ENCODE data around the gene NTRK1. TPM values are rescaled to one million over a fixed set of nuclear protein-coding genes. Genes with fewer than 3 reads are reported as not detected.

Gene NTRK1
- total RNA-seq, 4 donors from 2014 or later: 0.09 to 0.57 TPM; not detected in 2

- TF ChIP-seq POLR2A (IDR thresholded peaks at IDR 0.05): peak in 1 of 4 donors; percentile 14
- TF ChIP-seq CTCF (IDR thresholded peaks at IDR 0.05): peak; percentile 42 to 70 (median 64)
- Histone ChIP-seq H3K36me3 (no peaks in the 10 kb centered on the region), H3K4me1 (peaks cover 12 to 45% (median 21%) of the 10 kb centered on the region in 3 donors), H3K9me3 (no peaks in the 10 kb centered on the region), H3K27ac (peak overlapping the region; percentile 16 to 81 (median 38)), H3K27me3 (peaks cover 0 to 13% (median 0%) of the 10 kb centered on the region in 4 donors), H3K4me3 (peak overlapping the region; percentile 36 to 66 (median 51))
- 45 to 58% methylated on average over 4 to 5 of the region's 60 CpGs for WGBS, 2 donors
- intact Hi-C loops (cut with DNase I): no loop called here
- DNase-seq: no peak
Measured at GRCh38 chr1:156813750-156814570, 46.7 kb upstream of the NTRK1 start.

- intact Hi-C loops (cut with DNase I): no loop called here
- H3K4me1 ChIP-seq: peaks cover 12 to 45% (median 21%) of the 10 kb centered on the region in 3 donors
- H3K36me3 ChIP-seq: no peaks in the 10 kb centered on the region
- H3K4me3 ChIP-seq: peak overlapping the region in 2 of 4 donors; percentile 52 to 66
- H3K27ac ChIP-seq: peak overlapping the region; percentile 55 to 81 (median 73)
- H3K9me3 ChIP-seq: no peaks in the 10 kb centered on the region
- WGBS, 2 donors: 36 to 43% methylated on average over 2 to 3 of the region's 7 CpGs
- TF ChIP-seq CTCF (IDR thresholded peaks at IDR 0.05) (no peak), POLR2A (IDR thresholded peaks at IDR 0.05) (no peak)
- H3K27me3 ChIP-seq: peaks cover 0 to 13% (median 0%) of the 10 kb centered on the region in 4 donors
- DNase-seq: no peak
Measured at GRCh38 chr1:156814571-156815260, 45.9 kb upstream of the NTRK1 start.

GRCh38 chr1:156815307-156815826 is 45.3 kb upstream of the NTRK1 start:
- Histone ChIP-seq H3K27me3 (peaks cover 0 to 13% (median 0%) of the 10 kb centered on the region in 4 donors), H3K36me3 (no peaks in the 10 kb centered on the region), H3K4me1 (peaks cover 12 to 45% (median 21%) of the 10 kb centered on the region in 3 donors), H3K4me3 (peak overlapping the region in 3 of 4 donors; percentile 18 to 38 (median 32)), H3K27ac (peak overlapping the region; percentile 55 to 81 (median 73)), H3K9me3 (no peaks in the 10 kb centered on the region)
- intact Hi-C loops (cut with DNase I): no loop called here
- WGBS, 2 donors: 60 to 64% methylated on average over 4 of the region's 5 CpGs
- DNase-seq: no peak
- TF ChIP-seq POLR2A (IDR thresholded peaks at IDR 0.05) (no peak), CTCF (IDR thresholded peaks at IDR 0.05) (peak in 1 of 6 experiments; percentile 5)

- WGBS, 2 donors: 62 to 65% methylated on average over 5 of the region's 10 CpGs
- no peaks in the 10 kb centered on the region for H3K36me3 ChIP-seq
- intact Hi-C loops (cut with DNase I): no loop called here
- no peaks in the 10 kb centered on the region for H3K9me3 ChIP-seq
- DNase-seq: no peak
- TF ChIP-seq POLR2A (IDR thresholded peaks at IDR 0.05) (no peak), CTCF (IDR thresholded peaks at IDR 0.05) (no peak)
- peaks cover 12 to 45% (median 21%) of the 10 kb centered on the region in 3 donors for H3K4me1 ChIP-seq
- peak overlapping the region; percentile 2 to 38 (median 25) for H3K4me3 ChIP-seq
- H3K27me3 ChIP-seq: peaks cover 0 to 13% (median 0%) of the 10 kb centered on the region in 4 donors
- peak overlapping the region; percentile 55 to 81 (median 73) for H3K27ac ChIP-seq
Measured at GRCh38 chr1:156815961-156816422, 44.7 kb upstream of the NTRK1 start.

Data from esophagus squamous epithelium (tissue), 5 donors.